GM19324 (cell line): ENCODE data around the gene YPEL2.

Source experiments
- ATAC-seq: cut with Tn5 transposase; IDR thresholded peaks from one replicate; pipeline ENCODE4 v1.9.1; 2021; ENCODE audit warnings: mild to moderate bottlenecking, moderate library complexity; ENCODE audit not compliant: unreplicated experiment, low FRiP score

YPEL2 gene

GRCh38 chr17:59425085-59425931, 93.9 kb downstream of the YPEL2 start:
- no peak for ATAC-seq

- ATAC-seq = no peak
These were observed 94.6 kb downstream of the YPEL2 start for GRCh38 chr17:59426031-59426430.

GRCh38 chr17:59427425-59427921, 96.0 kb downstream of the YPEL2 start:
- no peak for ATAC-seq

GRCh38 chr17:59427996-59428395, 96.5 kb downstream of the YPEL2 start:
- ATAC-seq = no peak

GRCh38 chr17:59428916-59429485, 97.5 kb downstream of the YPEL2 start:
- no peak for ATAC-seq

- no peak for ATAC-seq
These were observed 100.1 kb downstream of the YPEL2 start for GRCh38 chr17:59431601-59432000.

- no peak for ATAC-seq
These were observed 101.2 kb downstream of the YPEL2 start for GRCh38 chr17:59432657-59433056.

- no peak for ATAC-seq
These were observed 102.1 kb downstream of the YPEL2 start for GRCh38 chr17:59433586-59433985.

- ATAC-seq = no peak
These were observed 103.0 kb downstream of the YPEL2 start for GRCh38 chr17:59434429-59434828.

GRCh38 chr17:59435238-59435637, 103.8 kb downstream of the YPEL2 start:
- no peak for ATAC-seq

GRCh38 chr17:59436900-59437299, 105.4 kb downstream of the YPEL2 start:
- ATAC-seq = no peak

- no peak for ATAC-seq
These were observed 106.4 kb downstream of the YPEL2 start for GRCh38 chr17:59437791-59438281.

GRCh38 chr17:59439262-59439661, 107.8 kb downstream of the YPEL2 start:
- no peak for ATAC-seq

- no peak for ATAC-seq
These were observed 108.3 kb downstream of the YPEL2 start for GRCh38 chr17:59439741-59440211.

- ATAC-seq = peak; percentile 66
These were observed 109.5 kb downstream of the YPEL2 start for GRCh38 chr17:59440757-59441463.

GRCh38 chr17:59441464-59442096, 110.1 kb downstream of the YPEL2 start:
- no peak for ATAC-seq

GRCh38 chr17:59443106-59443505, 111.7 kb downstream of the YPEL2 start:
- no peak for ATAC-seq
